NCI-H345 treated with DMSO at 0.1 percent for 48 hours (cell line): ENCODE data around the gene HMGB4.

ENCODE experiments used
- DNase-seq: peaks from one replicate; lab custom pipeline; 2025; ENCODE audit not compliant: unreplicated experiment; lab: John Stamatoyannopoulos, UW

HMGB4 gene

DNA sequence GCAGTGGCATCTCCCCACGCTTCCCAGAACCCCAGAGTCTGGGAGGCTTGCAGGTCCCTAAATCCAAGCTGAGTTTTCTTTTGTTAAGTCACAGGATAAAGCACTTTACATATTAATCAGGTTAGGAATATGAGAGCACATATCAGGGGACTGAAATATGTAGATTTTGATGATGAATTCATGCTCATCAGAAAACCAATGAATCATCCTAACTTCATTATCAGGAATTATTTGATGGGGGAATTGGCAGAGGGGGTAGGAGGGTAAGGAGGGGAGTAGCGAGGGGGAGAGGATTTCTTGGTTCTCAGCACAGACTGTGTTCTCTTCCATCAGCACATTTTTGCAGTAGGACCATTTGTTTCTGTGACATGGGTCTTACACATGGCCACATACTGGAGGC, 32.1 kb downstream of the HMGB4 start:
- DNase-seq = no peak

DNA sequence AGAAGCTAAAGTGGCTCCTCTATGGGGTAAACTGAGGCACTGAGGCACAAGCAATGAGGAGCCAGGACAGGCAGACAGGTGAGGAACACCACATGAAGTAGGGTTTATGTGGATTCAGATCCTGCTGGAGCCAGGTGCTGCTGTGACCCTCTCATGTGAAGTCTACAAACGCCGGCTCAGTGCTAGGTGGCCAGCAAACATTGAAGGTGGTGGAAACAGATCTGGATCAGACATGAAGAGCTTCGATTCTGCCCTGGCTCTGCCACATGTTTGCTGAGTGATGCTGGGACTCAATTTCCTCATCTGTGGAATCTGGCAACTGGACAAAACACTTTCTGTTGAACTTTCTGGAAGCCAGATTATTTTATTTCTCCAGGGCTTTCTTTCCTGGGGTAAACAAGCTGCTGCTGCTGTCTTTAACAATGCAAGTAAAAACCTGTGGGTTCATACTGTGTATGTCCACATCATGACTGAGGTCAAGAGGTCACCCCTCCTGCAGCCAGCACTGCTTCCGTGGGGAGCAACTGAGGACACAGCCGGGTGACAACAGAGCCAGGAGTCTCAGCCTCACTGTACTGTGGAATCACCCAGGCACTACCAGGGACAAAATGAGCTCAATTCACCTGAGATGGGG, 33.3 kb downstream of the HMGB4 start:
- DNase-seq = no peak

DNA sequence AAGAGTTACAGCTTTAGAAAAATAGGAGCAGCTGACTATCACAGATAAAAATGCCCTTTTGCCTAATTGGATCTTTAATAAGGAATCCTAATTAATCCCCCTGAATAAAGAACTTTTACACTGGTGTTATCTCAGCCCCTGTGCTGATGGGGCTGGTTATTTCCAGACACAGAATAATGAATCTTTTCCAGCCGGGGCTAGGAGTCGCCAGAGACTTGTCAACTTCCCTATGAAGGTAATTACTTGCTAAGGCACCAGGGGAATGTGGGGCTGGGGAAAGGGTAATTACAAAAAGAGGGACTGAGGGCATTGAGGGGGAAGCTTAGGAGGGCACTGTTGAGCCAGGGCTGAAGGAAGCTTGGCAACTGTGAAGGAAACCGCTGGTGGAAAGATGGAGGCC, 34.5 kb downstream of the HMGB4 start:
- no peak for DNase-seq

DNA sequence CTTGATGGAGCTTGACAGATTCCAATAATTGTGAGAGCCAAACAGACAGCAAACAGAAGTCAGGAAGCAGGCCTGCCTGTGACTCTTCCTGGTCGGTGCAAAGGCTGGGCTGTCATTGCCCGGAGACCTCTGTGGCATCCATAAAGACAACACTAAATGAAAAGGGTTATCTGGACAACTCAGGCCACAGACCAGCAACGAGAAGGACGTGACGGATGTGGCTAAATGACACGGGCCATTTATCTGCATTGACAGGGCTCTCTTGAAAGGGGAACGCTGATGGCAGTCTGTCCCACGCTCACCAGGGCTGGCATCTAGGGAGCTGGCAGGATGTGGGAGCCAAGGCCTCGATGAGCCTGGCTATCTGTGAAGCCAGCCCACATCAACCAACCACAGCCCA, 35.0 kb downstream of the HMGB4 start:
- no peak for DNase-seq

DNA sequence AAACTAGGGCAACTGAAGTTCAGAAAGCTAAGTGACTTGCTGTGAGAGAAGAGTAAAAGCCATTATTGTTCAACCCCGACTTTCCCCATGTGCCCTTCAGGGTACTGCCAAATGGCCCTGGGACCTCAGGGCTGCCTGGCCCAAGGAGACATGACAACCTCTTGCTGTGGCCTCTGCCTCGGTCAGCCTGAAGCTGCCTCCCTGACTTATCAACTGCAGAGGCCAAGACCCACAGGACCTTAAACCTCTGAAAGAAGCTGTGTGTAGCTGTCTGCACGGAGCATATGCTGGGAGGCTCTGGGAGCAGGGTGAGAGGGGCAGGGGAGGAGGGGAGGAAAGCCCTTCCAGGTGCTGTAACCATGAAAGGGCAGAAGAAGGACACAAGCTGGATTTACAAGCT, 35.9 kb downstream of the HMGB4 start:
- no peak for DNase-seq

DNA sequence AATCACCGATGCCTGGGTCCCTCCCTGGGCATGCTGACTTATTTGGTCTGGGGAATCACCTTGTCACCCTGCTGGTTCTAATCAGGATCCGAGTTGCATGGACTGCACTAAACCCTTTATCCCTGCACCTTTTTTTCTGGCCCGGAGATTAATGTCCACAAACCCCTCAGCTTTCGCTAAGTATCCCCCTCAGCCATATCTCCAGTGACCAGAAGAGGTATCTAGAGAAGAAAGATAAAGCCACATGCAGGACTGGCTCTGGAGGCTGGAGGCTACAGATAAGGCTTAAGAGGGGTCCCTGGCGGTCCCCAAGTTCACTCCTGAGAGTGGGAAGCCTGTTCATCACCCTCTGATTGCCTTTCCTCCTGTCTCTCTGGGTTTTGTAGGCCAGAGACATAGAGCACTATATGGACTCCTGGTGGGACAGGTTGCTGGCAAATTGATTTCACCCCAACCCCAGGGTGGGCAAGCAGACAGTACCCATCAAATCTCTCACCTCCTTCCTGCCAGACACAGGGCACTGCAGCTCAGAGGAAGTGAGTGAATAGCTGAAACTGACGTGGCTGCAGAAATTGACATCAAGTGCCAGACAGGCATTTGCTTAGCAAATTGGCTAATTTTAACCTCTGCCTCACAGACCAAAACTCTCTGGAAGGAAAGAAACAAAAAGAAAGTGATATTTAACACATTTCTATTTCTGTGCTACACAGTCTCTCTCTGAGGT, 38.8 kb downstream of the HMGB4 start:
- no peak for DNase-seq

DNA sequence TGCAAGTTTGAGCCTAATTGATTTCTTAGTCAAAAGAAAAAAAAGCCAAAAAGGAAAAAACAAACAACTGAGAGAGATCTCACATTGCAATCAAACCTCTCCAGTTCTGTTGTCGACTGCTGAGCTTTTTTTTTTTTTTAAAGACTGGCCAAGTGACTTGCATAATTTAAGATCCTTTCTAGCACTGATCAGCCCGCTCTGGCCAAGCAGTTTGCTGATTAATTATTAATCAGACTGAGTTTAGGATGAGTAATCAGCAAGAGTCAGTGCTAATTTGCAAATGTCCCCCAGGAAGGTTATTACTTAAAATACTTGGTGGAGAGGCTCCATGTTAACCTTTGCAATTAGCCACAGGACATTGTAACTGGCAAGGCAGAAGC, 39.3 kb downstream of the HMGB4 start:
- DNase-seq = no peak

DNA sequence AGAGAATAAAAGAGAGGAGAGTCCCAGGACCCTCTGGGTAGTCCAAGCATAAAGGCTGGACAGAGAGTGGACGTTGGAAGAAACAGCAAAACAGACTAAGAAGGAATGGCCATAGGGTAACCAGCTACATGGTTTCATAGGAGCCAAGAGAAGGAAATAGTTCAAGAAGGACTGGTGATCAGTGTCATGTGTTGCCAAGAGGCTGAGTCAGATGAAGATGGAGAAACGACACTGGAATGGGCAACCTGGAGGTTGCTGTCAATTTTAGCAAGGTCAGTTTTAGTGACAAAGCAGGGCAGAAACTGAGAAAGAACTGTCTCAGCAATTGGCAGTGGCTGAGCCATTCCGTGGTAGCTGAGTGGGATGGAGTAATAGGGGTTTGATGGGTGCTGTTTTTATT, 41.4 kb downstream of the HMGB4 start:
- DNase-seq = no peak

DNA sequence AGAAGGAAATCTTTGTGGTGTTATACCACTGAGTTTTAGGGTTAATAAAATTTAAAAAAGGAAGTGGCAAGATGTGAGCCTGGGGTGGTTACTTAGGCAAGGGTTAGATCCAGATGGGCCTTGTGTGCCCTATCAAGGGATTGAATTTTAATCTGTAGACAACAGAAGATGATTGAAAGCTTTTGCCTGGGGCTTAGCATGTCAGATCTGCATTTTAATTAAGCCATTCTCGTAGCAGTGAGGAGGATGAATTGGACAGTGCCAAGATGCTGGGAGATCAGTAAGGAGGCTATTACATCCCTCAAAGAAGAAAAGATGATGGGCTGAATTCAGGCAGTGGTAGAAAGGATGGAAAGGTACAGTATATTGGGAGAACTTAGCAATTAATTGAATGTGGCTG, 42.3 kb downstream of the HMGB4 start:
- no peak for DNase-seq

DNA sequence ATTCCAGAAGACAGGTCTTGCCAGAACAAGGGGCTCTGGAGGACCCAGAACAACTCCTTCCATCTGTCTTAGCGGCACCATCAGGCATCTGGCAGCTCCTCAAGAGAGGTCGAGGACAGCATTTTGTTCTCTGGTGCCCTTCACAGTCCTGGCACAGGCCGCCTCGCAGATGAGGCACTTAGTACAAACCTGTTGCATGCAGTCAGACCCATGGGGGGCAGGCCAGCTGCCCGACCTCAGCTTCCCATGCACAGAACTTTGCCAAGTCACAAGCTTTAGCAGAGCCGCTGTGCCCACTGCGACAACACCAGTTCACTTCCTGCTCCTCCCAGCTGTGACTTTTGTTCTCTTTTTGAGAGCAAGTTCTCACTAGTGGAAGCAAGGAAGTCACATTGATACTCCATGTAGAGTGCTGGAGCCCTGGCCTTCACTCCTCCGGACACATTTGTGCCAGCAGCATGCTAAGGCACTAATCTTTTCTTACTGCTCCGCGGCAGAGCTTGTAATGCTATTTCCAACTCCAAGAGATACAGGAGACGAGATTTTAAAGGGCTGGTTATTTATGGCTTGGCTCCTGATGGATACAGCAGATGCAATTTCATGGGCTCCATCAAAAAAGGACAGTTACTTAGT, 44.6 kb downstream of the HMGB4 start:
- DNase-seq = no peak
